Tibial nerve (tissue), 4 donors: ENCODE results near the gene CELSR1. TPM values are rescaled to one million over a fixed set of nuclear protein-coding genes. Genes with fewer than 3 reads are reported as not detected.
A peak's percentile ranks its signal among the peaks of the same experiment; 100 is the strongest.

Experiments
- DNase-seq, 2 donors: peaks; one replicate each; pipeline ENCODE4 v3.0.0-alpha.2; 2019; ENCODE audit warnings: low spot score in 2 of 2
- H3K27ac ChIP-seq, 4 donors: fragments of 200-600 bp; sonication (generic) in 3 of 4; one replicate each; pipeline ENCODE4 v1.5.1; 2017 to 2019; ENCODE audit warnings: mild to moderate bottlenecking in 1 of 4
- H3K27me3 ChIP-seq, 2 donors: fragments of 200-600 bp; sonication (generic) in 1 of 2; one replicate each; pipeline versions ENCODE4 v1.5.1 to v1.6.0; 2017 to 2019
- H3K36me3 ChIP-seq, 3 donors: fragments of 200-600 bp; sonication (generic); one replicate each; pipeline ENCODE4 v1.5.1; 2018 to 2019
- H3K4me1 ChIP-seq, 4 donors: fragments of 200-600 bp; sonication (generic) in 3 of 4; one replicate each; pipeline ENCODE4 v1.5.1; 2017 to 2019
- H3K4me3 ChIP-seq, 4 donors: fragments of 200-600 bp; sonication (generic) in 3 of 4; one replicate each; pipeline ENCODE4 v1.5.1; 2017 to 2019; ENCODE audit warnings: mild to moderate bottlenecking in 1 of 4, moderate library complexity in 1 of 4
- H3K9me3 ChIP-seq, 4 donors: fragments of 200-600 bp; sonication (generic) in 3 of 4; one replicate each; pipeline ENCODE4 v1.5.1; 2017 to 2019
- EP300 ChIP-seq, 2 donors: sonication (generic); formaldehyde crosslinking; IDR thresholded peaks; one replicate each; pipeline ENCODE4 v1.6.1; 2017; ENCODE audit warnings: antibody characterized with exemption in 2 of 2, mild to moderate bottlenecking in 1 of 2
- POLR2A ChIP-seq, 2 donors: fragments of 450-650 bp; IDR thresholded peaks; one replicate each; pipeline ENCODE4 v1.6.1; 2017; ENCODE audit warnings: antibody characterized with exemption in 2 of 2, mild to moderate bottlenecking in 2 of 2, moderate library complexity in 2 of 2
- WGBS, 2 donors: methylation state at CpG; one replicate each; pipeline ENCODE4 v1.1.5; 2018; 5-methylcytosine and 5-hydroxymethylcytosine counted together
- total RNA-seq, 4 donors: library from RNA; depleted of rRNA; stranded (reverse); fragments of >200 nt; gene quantifications; one replicate each; pipeline ENCODE4 v1.1.0, GENCODE V29; 2016
- TF ChIP-seq, protein P1 (sequence below), 5 experiments: fragments of 200-600 bp in 3 of 5; fragments of 450-650 bp in 2 of 5; sonication (generic) in 3 of 5; IDR thresholded peaks; one replicate each; pipeline ENCODE4 v1.5.1; 2016 to 2019; ENCODE audit warnings: antibody characterized with exemption in 5 of 5, mild to moderate bottlenecking in 3 of 5, moderate library complexity in 2 of 5

The CELSR1 gene
- total RNA-seq, 4 donors from 2014 or later: 1.0 to 5.9 (median 2.6) TPM

DNA sequence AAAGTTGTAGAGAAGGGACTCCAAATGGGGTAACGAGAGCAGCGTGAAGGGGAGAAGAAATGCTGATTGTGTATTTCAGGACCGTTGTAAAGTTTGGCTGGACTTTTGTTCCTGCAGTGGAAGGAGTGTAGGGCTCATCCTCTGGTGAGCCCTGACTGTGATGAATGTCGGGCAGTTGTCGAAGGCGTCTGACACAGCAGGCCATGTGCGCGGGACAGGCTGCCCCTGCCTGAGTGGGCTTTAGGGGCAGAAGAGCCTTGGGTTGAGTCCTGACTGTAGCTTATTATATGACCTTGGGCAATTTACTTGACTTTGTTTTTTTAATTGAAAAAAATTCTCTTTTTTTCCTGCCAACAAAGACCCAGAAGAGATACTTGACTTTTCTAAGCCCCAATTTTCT lies 198.8 kb downstream of the CELSR1 start:
- TF ChIP-seq EP300 (IDR thresholded peaks at IDR 0.05) (no peak), POLR2A (IDR thresholded peaks at IDR 0.05) (no peak)
- H3K36me3 ChIP-seq: peaks cover 0 to 60% (median 11%) of the 10 kb centered on the region in 3 donors
- H3K27ac ChIP-seq: no peak overlapping the region
- no peak for DNase-seq
- H3K9me3 ChIP-seq: no peaks in the 10 kb centered on the region
- no peaks in the 10 kb centered on the region for H3K27me3 ChIP-seq
- H3K4me3 ChIP-seq: no peak overlapping the region
- peaks cover 0 to 34% (median 10%) of the 10 kb centered on the region in 4 donors for H3K4me1 ChIP-seq
- WGBS, 2 donors: 86 to 89% methylated on average over 8 of the region's 8 CpGs

DNA sequence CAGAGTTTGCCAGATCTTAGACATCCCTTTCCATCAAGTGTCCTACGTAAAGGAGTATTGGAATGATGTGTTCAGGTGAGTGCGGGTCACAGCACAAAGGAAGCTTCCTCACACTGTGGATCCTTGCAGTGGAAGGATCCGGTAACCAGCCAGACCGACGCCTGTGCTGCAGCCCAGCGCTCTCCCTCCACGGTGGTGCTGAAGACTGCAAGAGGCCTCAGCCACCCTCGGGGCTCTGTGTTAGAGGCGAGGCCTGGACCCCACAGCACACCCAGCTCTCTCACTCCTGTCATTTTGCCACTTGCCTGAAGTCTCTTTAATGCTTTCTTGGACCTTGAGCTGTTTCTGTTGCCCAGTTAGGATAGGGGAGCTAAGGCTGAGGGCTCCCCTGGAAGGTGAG lies 199.6 kb downstream of the CELSR1 start:
- H3K27me3 ChIP-seq: no peaks in the 10 kb centered on the region
- H3K27ac ChIP-seq: no peak overlapping the region
- WGBS, 2 donors: 81 to 93% methylated on average over 9 of the region's 9 CpGs
- TF ChIP-seq, protein P1, sequence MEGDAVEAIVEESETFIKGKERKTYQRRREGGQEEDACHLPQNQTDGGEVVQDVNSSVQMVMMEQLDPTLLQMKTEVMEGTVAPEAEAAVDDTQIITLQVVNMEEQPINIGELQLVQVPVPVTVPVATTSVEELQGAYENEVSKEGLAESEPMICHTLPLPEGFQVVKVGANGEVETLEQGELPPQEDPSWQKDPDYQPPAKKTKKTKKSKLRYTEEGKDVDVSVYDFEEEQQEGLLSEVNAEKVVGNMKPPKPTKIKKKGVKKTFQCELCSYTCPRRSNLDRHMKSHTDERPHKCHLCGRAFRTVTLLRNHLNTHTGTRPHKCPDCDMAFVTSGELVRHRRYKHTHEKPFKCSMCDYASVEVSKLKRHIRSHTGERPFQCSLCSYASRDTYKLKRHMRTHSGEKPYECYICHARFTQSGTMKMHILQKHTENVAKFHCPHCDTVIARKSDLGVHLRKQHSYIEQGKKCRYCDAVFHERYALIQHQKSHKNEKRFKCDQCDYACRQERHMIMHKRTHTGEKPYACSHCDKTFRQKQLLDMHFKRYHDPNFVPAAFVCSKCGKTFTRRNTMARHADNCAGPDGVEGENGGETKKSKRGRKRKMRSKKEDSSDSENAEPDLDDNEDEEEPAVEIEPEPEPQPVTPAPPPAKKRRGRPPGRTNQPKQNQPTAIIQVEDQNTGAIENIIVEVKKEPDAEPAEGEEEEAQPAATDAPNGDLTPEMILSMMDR (IDR thresholded peaks at IDR 0.05): no peak
- TF ChIP-seq EP300 (IDR thresholded peaks at IDR 0.05): no peak
- TF ChIP-seq POLR2A (IDR thresholded peaks at IDR 0.05): no peak
- no peak for DNase-seq
- H3K9me3 ChIP-seq: no peaks in the 10 kb centered on the region
- H3K4me3 ChIP-seq: no peak overlapping the region
- peaks cover 0 to 34% (median 10%) of the 10 kb centered on the region in 4 donors for H3K4me1 ChIP-seq
- H3K36me3 ChIP-seq: peaks cover 0 to 52% (median 9%) of the 10 kb centered on the region in 3 donors

DNA sequence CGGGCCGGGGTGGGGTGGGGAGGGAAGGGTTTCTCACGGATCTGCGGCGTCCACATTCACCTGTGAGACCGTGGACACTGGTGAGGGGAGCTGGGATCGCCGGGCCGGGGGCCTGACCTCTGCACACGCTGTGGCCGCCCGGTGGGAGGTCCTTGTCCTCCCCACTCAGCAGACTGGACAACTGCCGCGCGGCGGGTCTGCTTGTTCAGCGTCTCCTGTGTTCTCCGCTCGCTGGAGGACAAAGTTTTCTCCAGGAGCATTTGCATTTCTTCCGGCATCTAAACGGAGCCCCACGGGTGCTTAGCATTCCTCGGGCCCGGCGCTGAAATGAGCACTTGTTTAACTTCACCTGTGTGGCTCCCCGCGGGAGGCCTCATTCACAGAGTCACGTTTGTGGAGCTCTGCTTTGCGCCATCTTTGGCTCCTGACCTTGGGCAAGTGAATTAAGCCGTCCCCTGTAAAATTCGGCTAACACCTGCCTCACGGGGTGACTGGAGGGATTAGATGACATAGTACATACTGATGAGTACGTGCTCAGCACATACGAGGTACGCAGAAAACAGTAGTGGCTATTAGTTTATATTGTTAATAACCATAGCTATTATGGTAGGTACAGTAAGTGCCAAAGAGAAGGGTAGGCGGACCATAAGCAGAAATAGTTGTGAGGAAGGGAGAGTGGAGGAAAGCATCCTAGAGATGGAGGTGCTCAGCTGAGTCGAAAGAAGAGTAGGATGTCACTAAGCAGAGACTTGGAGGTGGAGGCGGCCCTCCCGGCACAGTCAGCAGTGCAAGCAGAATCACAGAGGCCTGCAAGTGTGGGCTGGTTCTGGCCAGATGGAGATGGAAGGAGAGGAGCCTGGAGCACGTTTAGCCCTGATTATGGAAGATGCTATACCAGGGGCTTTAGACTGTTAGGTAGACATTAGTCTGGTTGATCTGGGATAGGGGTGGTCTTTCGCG lies 201.0 kb downstream of the CELSR1 start:
- H3K36me3 ChIP-seq: peaks cover 0 to 38% (median 9%) of the 10 kb centered on the region in 3 donors
- no peaks in the 10 kb centered on the region for H3K27me3 ChIP-seq
- no peak for DNase-seq
- TF ChIP-seq, protein P1 (IDR thresholded peaks at IDR 0.05): no peak
- TF ChIP-seq POLR2A (IDR thresholded peaks at IDR 0.05) (no peak), EP300 (IDR thresholded peaks at IDR 0.05) (no peak)
- no peaks in the 10 kb centered on the region for H3K9me3 ChIP-seq
- 9 to 35% methylated on average over 13 to 41 of the region's 42 CpGs for WGBS, 2 donors
- H3K27ac ChIP-seq: peak overlapping the region in 3 of 4 donors; percentile 86 to 91 (median 87)
- H3K4me1 ChIP-seq: peaks cover 0 to 34% (median 10%) of the 10 kb centered on the region in 4 donors
- H3K4me3 ChIP-seq: peak overlapping the region; percentile 73 to 99 (median 86)

DNA sequence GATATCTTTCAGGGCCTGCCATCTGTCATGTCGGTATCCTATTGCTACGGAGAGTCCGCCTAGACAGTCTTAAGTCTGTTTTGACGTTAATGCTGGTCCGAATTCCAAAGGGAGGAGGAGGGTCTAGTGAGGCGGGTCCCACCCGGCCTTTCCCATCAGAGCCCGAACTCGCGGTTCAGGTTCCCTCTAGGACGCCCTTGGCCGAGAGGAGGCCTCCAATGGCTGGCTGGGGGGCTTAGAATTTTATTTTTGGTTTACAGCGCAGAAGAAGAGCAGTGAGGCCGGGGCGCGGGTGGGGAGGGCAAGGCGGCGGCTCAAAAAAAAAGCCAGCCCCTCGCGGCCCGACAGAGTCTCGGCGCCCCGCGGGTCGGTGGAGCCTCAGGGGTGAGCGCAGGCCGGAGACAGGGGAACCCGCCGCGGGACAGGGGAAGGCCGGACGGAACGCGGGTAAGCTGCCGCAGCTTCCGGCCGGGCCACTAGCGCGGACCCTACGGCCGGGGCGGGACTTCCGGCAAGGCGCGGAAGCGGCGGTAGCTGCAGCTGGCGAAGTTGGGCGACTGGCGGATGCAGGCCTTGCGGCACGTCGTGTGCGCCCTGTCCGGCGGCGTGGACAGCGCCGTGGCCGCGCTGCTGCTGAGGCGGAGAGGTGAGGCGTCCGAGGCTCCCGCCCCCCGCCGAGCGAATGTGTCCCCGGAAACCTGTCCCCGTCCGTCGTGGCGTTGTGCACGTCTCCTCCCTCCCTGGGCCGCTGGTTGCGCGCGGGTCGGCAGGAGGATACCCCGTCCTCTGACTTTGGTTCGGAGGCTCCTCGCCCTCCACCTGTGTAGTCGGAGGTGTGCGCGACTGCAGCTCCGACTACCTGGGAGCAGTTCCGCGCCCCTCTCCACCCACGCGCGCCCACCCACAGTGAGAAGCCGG lies 202.0 kb downstream of the CELSR1 start, which contains the start of gene TRMU:
Gene TRMU, plus strand, starts transcription at position 514 of the 918 bp plus-strand sequence. Its CDS starts 51 bp downstream, at position 565.
- H3K27ac ChIP-seq: peak within 1 kb of the TSS; percentile 86 to 96 (median 89)
- H3K4me1 ChIP-seq: peaks cover 0 to 34% (median 10%) of the 10 kb centered on the region in 4 donors
- DNase-seq: peak; percentile 62 to 66

More for the DNA sequence above, 202.0 kb downstream of the CELSR1 start, which contains the start of gene TRMU:
- H3K4me3 ChIP-seq: peak within 1 kb of the TSS; percentile 73 to 99 (median 86)
- WGBS, 2 donors: 1% methylated on average over 44 to 54 of the region's 93 CpGs
- H3K36me3 ChIP-seq: peaks cover 0 to 31% (median 9%) of the 10 kb centered on the region in 3 donors
- H3K9me3 ChIP-seq: no peaks in the 10 kb centered on the region
- TF ChIP-seq, protein P1 (IDR thresholded peaks at IDR 0.05): peak in 1 of 5 experiments; percentile 43
- TF ChIP-seq POLR2A (IDR thresholded peaks at IDR 0.05) (peak; percentile 22 to 54), EP300 (IDR thresholded peaks at IDR 0.05) (peak in 1 of 2 donors; percentile 86)
- H3K27me3 ChIP-seq: no peaks in the 10 kb centered on the region
